Esophagus muscularis mucosa (tissue), 4 donors: Measurements from ENCODE around the gene KRT37.

Experiments used
- CTCF ChIP-seq, 3 experiments: fragments of 200-600 bp in 2 of 3; fragments of 450-650 bp in 1 of 3; sonication (generic) in 2 of 3; IDR thresholded peaks; one replicate each; pipeline ENCODE4 v1.5.1; 2017 to 2019; ENCODE audit warnings: antibody characterized with exemption in 3 of 3, mild to moderate bottlenecking in 2 of 3, moderate library complexity in 1 of 3
- EP300 ChIP-seq: sonication (generic); formaldehyde crosslinking; IDR thresholded peaks from one replicate; pipeline ENCODE4 v1.6.1; 2017; ENCODE audit warnings: antibody characterized with exemption
- POLR2A ChIP-seq: fragments of 450-650 bp; IDR thresholded peaks from one replicate; pipeline ENCODE4 v1.6.1; 2017; ENCODE audit warnings: antibody characterized with exemption, moderate library complexity, mild to moderate bottlenecking, low read depth
- POLR2AphosphoS5 ChIP-seq, 2 donors: sonication (generic); formaldehyde crosslinking; IDR thresholded peaks; one replicate each; pipeline ENCODE4 v1.6.1; 2017; ENCODE audit warnings: antibody characterized with exemption in 2 of 2

- TF ChIP-seq CTCF (IDR thresholded peaks at IDR 0.05) (no peak), POLR2AphosphoS5 (IDR thresholded peaks at IDR 0.05) (no peak), EP300 (no peak), POLR2A (no peak)
These were observed 6.1 kb downstream of the KRT37 start for GRCh38 chr17:41418116-41418860.
